GM12878 (cell line): ENCODE data around the gene ITGA1. TPM values are rescaled to one million over a fixed set of nuclear protein-coding genes. Genes with fewer than 3 reads are reported as not detected.

Source experiments
- ATAC-seq: fragments of 200-7000 bp; cut with Tn5 transposase; 3 replicates; pipeline ENCODE4 v1.9.1; 2020; ENCODE audit warnings: mild to moderate bottlenecking, moderate library complexity
- BruUV-seq: library from RNA; stranded (reverse); fragments of 400-500 nt; replicated peaks from 2 replicates; lab custom pipeline; 2021; lab: Mats Ljungman, UMichigan
- CTCF ChIA-PET: fragments of 300-600 bp; sonication (Branson Sonifier 250); formaldehyde crosslinking; extraction: SDS; loops from one replicate; lab custom pipeline; 2021; ENCODE audit warnings: inconsistent platforms; lab: Yijun Ruan, JAX
- POLR2A ChIA-PET: fragments of 350-600 bp; formaldehyde crosslinking; extraction: SDS; loops from one replicate; lab custom pipeline; 2021; ENCODE audit warnings: inconsistent platforms; lab: Charles Lee
- RAD21 ChIA-PET: fragments of 300-600 bp; sonication (Branson Sonifier 250); formaldehyde crosslinking; loops from one replicate; lab custom pipeline; 2023; ENCODE audit warnings: antibody characterized with exemption; ENCODE audit not compliant: unreplicated experiment; lab: Charles Lee
- SMC1A ChIA-PET: fragments of 300-600 bp; sonication (Branson Sonifier 250); formaldehyde crosslinking; loops from one replicate; lab custom pipeline; 2023; ENCODE audit not compliant: unreplicated experiment, uncharacterized antibody; lab: Charles Lee
- DNase-seq: peaks from one replicate; pipeline ENCODE4 v3.0.0-alpha.2; 2011; ENCODE audit warnings: low read depth, low spot score
- FAIRE-seq: peaks from 3 replicates; lab custom pipeline; 2011; peaks lifted over from hg19 to GRCh38; lab: Jason Lieb, UNC
- H2AFZ ChIP-seq: 2 replicates; pipeline ENCODE4 v1.6.0; 2011; ENCODE audit warnings: low read depth, low read length, control low read depth; ENCODE audit not compliant: control insufficient read depth
- H3K27ac ChIP-seq: 2 replicates; pipeline ENCODE4 v1.5.1; 2011; ENCODE audit warnings: control low read depth; ENCODE audit not compliant: control insufficient read depth, insufficient read depth
- H3K27me3 ChIP-seq, 2 experiments: replicated peaks in 1 of 2; 2 replicates each; pipeline versions ENCODE4 v1.6.0 to v1.6.1; 2011; ENCODE audit warnings: low read length in 1 of 2; ENCODE audit not compliant: control insufficient read depth in 2 of 2, insufficient read depth in 2 of 2
- H3K36me3 ChIP-seq, 2 experiments: 2 replicates each; pipeline ENCODE4 v1.5.1; 2011; ENCODE audit warnings: low read length in 1 of 2; ENCODE audit not compliant: control insufficient read depth in 2 of 2, insufficient read depth in 2 of 2
- H3K4me1 ChIP-seq: 2 replicates; pipeline ENCODE4 v1.6.1; 2011; ENCODE audit warnings: mild to moderate bottlenecking, low read length, moderate library complexity, mixed read lengths; ENCODE audit not compliant: control insufficient read depth, insufficient read depth
- H3K4me2 ChIP-seq: 2 replicates; pipeline ENCODE4 v1.6.0; 2011; ENCODE audit warnings: control low read depth; ENCODE audit not compliant: control insufficient read depth, insufficient read depth
- H3K4me3 ChIP-seq: fragments of 200-600 bp; sonication (generic); 2 replicates; pipeline ENCODE4 v1.5.1; 2016
- H3K79me2 ChIP-seq: 2 replicates; pipeline ENCODE4 v1.6.0; 2011; ENCODE audit warnings: low read length; ENCODE audit not compliant: control insufficient read depth, insufficient read depth
- H3K9ac ChIP-seq: 2 replicates; pipeline ENCODE4 v1.8.0; 2011; ENCODE audit warnings: low read length, control low read depth, mixed read lengths; ENCODE audit not compliant: control insufficient read depth, insufficient read depth
- H3K9me3 ChIP-seq: replicated peaks from 3 replicates; pipeline ENCODE4 v1.5.1; 2011; ENCODE audit warnings: mild to moderate bottlenecking, low read length; ENCODE audit not compliant: control insufficient read depth, insufficient read depth
- H4K20me1 ChIP-seq: 2 replicates; pipeline ENCODE4 v1.6.0; 2011; ENCODE audit not compliant: control insufficient read depth, insufficient read depth
- BHLHE40 ChIP-seq, 2 experiments: fragments of 450-650 bp in 1 of 2; IDR thresholded peaks; 2 replicates each; pipeline ENCODE4 v1.6.1; 2011 to 2017; ENCODE audit warnings: low read depth in 2 of 2, borderline replicate concordance in 1 of 2, improper control_type of control experiment in 1 of 2, low read length in 1 of 2, mild to moderate bottlenecking in 1 of 2
- IKZF2 ChIP-seq, 2 experiments: fragments of 450-650 bp; IDR thresholded peaks; 2 replicates each; pipeline ENCODE4 v1.6.1; 2017; ENCODE audit warnings: mild to moderate bottlenecking in 2 of 2, moderate library complexity in 2 of 2
- NBN ChIP-seq: fragments of 450-650 bp; IDR thresholded peaks from 2 replicates; pipeline ENCODE4 v1.6.1; 2016
- NFYB ChIP-seq: IDR thresholded peaks from 2 replicates; pipeline ENCODE4 v1.6.1; 2011; ENCODE audit warnings: low read depth, mild to moderate bottlenecking, low read length, improper control_type of control experiment, moderate library complexity; ENCODE audit not compliant: insufficient read depth
- PAX5 ChIP-seq: IDR thresholded peaks from 2 replicates; pipeline ENCODE4 v1.6.1; 2011; ENCODE audit warnings: low read depth, low read length, borderline replicate concordance
- SMC3 ChIP-seq: IDR thresholded peaks from 2 replicates; pipeline ENCODE4 v1.6.1; 2011; ENCODE audit warnings: low read length, improper control_type of control experiment, borderline replicate concordance
- TCF7 ChIP-seq: IDR thresholded peaks from 2 replicates; pipeline ENCODE4 v1.6.1; 2014; ENCODE audit warnings: antibody characterized with exemption, borderline replicate concordance
- ZNF384 ChIP-seq: IDR thresholded peaks from 2 replicates; pipeline ENCODE4 v1.6.1; 2012; ENCODE audit warnings: low read depth, mild to moderate bottlenecking, low read length, improper control_type of control experiment, borderline replicate concordance
- WGBS: methylation state at CpG from one replicate; pipeline ENCODE4 v1.1.6; 2016; ENCODE audit warnings: low lambda C conversion rate; ENCODE audit not compliant: insufficient replicate concordance, insufficient coverage; ENCODE audit errors: missing lambda C conversion rate; 5-methylcytosine and 5-hydroxymethylcytosine counted together
- in situ Hi-C: fragments of 300-500 bp; cut with MboI; formaldehyde crosslinking; loops from 9 replicates; pipeline ENCODE4 v1.14.3; 2018; ENCODE audit warnings: mixed read lengths
- intact Hi-C: fragments of 100-400 bp; cut with micrococcal nuclease; formaldehyde crosslinking; loops from one replicate; pipeline ENCODE4 v1.14.2; 2022; ENCODE audit not compliant: unreplicated experiment
- polyA plus RNA-seq, 11 experiments: library from polyadenylated mRNA; depleted of rRNA in 4 of 11; unstranded in 6 of 11; stranded (reverse) in 5 of 11; fragments of >200 nt; fragmentation: Nextera tagmentation in 4 of 11; fragmentation: Illumina TruSeq in 1 of 11; extraction: Ambion mirVana in 4 of 11; extraction: Trizol in 1 of 11; gene quantifications; 1 replicate in 1 of 11; 2 replicates in 10 of 11; pipeline versions ENCODE4 v1.2.1 to v1.2.3, GENCODE V29; 2011 to 2016; ENCODE audit warnings: inconsistent platforms in 2 of 11, missing spikeins in 2 of 11, low read depth in 1 of 11
- total RNA-seq, 4 experiments: library from RNA; depleted of rRNA in 3 of 4; stranded (reverse); fragments of >200 nt in 3 of 4; fragmentation: Illumina TruSeq in 1 of 4; extraction: Trizol in 1 of 4; gene quantifications; 2 replicates each; pipeline versions ENCODE4 v1.2.1 to v1.2.3, GENCODE V29; 2013 to 2021
- TF ChIP-seq, protein P1 (sequence below): IDR thresholded peaks from 2 replicates; pipeline ENCODE4 v1.6.1; 2011; ENCODE audit warnings: low read depth, mild to moderate bottlenecking, low read length, moderate library complexity, borderline replicate concordance; ENCODE audit errors: extremely low read depth
- TF ChIP-seq, protein P2 (sequence below): IDR thresholded peaks from 2 replicates; pipeline ENCODE4 v1.6.1; 2012; ENCODE audit warnings: low read depth, low read length, improper control_type of control experiment
- TF ChIP-seq, protein P3 (sequence below): fragments of 450-650 bp; IDR thresholded peaks from 2 replicates; pipeline ENCODE4 v1.6.1; 2017; ENCODE audit warnings: mild to moderate bottlenecking, moderate library complexity

The ITGA1 gene
- total and polyA plus RNA-seq, 10 of the 15 experiments (the other 5 are each of a cell fraction or from before 2014, with no cell fraction given): 0.02 to 0.56 (median 0.19) TPM

DNA sequence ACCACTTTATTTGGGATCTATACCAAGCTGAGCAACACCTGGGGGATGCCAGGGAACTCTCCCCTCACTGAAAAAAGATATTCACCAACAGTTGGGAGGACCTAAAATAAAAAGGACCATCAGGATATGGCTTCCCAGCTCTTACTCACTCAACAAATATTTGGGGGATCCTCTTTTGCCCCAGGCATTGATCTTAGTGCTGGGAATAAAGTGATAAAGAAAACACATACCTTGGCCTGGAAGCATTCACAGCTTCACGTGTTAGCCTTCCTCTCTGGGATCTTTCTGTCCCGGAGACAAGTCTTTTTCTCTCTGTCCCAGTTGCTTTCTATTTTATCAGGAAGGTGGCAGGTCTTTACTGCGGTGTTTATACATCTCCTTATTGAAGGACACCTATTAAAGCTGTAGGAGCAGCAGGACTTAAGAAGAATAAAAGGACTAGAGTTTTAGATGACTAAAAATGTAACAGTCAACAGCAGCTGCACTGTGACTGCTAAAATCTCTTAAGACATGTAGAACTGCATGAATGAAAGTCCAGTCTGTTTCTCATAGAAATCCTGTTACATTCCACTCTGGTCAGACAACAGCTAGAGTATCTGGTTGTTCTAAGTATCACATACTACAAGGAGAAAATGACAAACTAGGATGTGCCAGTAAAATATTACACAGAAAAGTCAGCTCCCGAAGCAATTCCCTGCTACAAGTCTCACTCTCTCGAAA is 111.4 kb downstream of the ITGA1 start:
- H4K20me1 ChIP-seq: no peaks in the 10 kb centered on the region
- no peak overlapping the region for H3K4me3 ChIP-seq
- no peak for DNase-seq
- no peak overlapping the region for H3K27ac ChIP-seq
- no peaks in the 10 kb centered on the region for H3K4me1 ChIP-seq
- no peaks in the 10 kb centered on the region for H3K27me3 ChIP-seq
- no peaks in the 10 kb centered on the region for H3K79me2 ChIP-seq
- CTCF ChIA-PET: interaction anchor here (0.6 to 1.5 kb wide), 3 partner anchors 10 to 1803 kb away, joined by 3 to 8 read pairs (median 3); no protein-coding TSS in a partner anchor
- RAD21 ChIA-PET: no interaction called here
- no peaks in the 10 kb centered on the region for H3K36me3 ChIP-seq
- SMC1A ChIA-PET: no interaction called here
- H2AFZ ChIP-seq: no peak overlapping the region
- H3K9ac ChIP-seq: no peak overlapping the region
- no TSS peak for BruUV-seq
- intact Hi-C loops: no loop called here
- no peak overlapping the region for H3K4me2 ChIP-seq
- POLR2A ChIA-PET: no interaction called here
- TF ChIP-seq SMC3 (no peak), ZNF384 (no peak), IKZF2 (IDR thresholded peaks at IDR 0.05) (no peak), PAX5 (no peak), BHLHE40 (IDR thresholded peaks at IDR 0.05; ENCODE audit: borderline replicate concordance in 1 of 2, low read depth in 2 of 2, low read length in 1 of 2) (no peak), TCF7 (no peak), NBN (no peak), NFYB (no peak)
- TF ChIP-seq, protein P1, sequence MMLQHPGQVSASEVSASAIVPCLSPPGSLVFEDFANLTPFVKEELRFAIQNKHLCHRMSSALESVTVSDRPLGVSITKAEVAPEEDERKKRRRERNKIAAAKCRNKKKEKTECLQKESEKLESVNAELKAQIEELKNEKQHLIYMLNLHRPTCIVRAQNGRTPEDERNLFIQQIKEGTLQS: no peak
- TF ChIP-seq, protein P2, sequence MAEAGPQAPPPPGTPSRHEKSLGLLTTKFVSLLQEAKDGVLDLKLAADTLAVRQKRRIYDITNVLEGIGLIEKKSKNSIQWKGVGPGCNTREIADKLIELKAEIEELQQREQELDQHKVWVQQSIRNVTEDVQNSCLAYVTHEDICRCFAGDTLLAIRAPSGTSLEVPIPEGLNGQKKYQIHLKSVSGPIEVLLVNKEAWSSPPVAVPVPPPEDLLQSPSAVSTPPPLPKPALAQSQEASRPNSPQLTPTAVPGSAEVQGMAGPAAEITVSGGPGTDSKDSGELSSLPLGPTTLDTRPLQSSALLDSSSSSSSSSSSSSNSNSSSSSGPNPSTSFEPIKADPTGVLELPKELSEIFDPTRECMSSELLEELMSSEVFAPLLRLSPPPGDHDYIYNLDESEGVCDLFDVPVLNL: no peak
- TF ChIP-seq, protein P3, sequence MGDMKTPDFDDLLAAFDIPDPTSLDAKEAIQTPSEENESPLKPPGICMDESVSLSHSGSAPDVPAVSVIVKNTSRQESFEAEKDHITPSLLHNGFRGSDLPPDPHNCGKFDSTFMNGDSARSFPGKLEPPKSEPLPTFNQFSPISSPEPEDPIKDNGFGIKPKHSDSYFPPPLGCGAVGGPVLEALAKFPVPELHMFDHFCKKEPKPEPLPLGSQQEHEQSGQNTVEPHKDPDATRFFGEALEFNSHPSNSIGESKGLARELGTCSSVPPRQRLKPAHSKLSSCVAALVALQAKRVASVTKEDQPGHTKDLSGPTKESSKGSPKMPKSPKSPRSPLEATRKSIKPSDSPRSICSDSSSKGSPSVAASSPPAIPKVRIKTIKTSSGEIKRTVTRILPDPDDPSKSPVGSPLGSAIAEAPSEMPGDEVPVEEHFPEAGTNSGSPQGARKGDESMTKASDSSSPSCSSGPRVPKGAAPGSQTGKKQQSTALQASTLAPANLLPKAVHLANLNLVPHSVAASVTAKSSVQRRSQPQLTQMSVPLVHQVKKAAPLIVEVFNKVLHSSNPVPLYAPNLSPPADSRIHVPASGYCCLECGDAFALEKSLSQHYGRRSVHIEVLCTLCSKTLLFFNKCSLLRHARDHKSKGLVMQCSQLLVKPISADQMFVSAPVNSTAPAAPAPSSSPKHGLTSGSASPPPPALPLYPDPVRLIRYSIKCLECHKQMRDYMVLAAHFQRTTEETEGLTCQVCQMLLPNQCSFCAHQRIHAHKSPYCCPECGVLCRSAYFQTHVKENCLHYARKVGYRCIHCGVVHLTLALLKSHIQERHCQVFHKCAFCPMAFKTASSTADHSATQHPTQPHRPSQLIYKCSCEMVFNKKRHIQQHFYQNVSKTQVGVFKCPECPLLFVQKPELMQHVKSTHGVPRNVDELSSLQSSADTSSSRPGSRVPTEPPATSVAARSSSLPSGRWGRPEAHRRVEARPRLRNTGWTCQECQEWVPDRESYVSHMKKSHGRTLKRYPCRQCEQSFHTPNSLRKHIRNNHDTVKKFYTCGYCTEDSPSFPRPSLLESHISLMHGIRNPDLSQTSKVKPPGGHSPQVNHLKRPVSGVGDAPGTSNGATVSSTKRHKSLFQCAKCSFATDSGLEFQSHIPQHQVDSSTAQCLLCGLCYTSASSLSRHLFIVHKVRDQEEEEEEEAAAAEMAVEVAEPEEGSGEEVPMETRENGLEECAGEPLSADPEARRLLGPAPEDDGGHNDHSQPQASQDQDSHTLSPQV: no peak
- TF ChIP-seq, all 136 proteins: peak for 0
- WGBS: 10% methylated on average over 5 of the region's 5 CpGs
- in situ Hi-C loops: no loop called here
- no peaks in the 10 kb centered on the region for H3K9me3 ChIP-seq
- FAIRE-seq (no peak), ATAC-seq (no peak)
